Neuronal stem cell (in vitro differentiated cells): Measurements from ENCODE around the gene LHFPL2.
"Not testable (repeated sequence)": the region's sequence is repeated elsewhere in the genome, so short reads cannot be mapped to it uniquely, and the experiment has no call there.

ENCODE experiments used
- DNase-seq: peaks from one replicate; pipeline ENCODE4 v3.0.0-alpha.2; 2013; ENCODE audit warnings: low spot score
- H2AFZ ChIP-seq: one replicate; pipeline ENCODE4 v1.6.1; 2013; ENCODE audit warnings: mild to moderate bottlenecking, low read length, inconsistent platforms
- H2AK5ac ChIP-seq: 2 replicates; pipeline ENCODE4 v1.6.1; 2013; ENCODE audit warnings: low read depth, mild to moderate bottlenecking, inconsistent platforms, low read length, moderate library complexity, mixed read lengths
- H2BK120ac ChIP-seq: 2 replicates; pipeline ENCODE4 v1.6.1; 2013; ENCODE audit warnings: low read depth, mild to moderate bottlenecking, inconsistent platforms, low read length, moderate library complexity, mixed read lengths
- H2BK12ac ChIP-seq: one replicate; pipeline ENCODE4 v1.6.1; 2013; ENCODE audit warnings: low read length, inconsistent platforms
- H2BK15ac ChIP-seq: 2 replicates; pipeline ENCODE4 v1.6.1; 2013; ENCODE audit warnings: mild to moderate bottlenecking, low read length, inconsistent platforms, mixed read lengths
- H2BK5ac ChIP-seq: one replicate; pipeline ENCODE4 v1.6.1; 2013; ENCODE audit warnings: inconsistent platforms, mild to moderate bottlenecking, low read length, moderate library complexity
- H3K14ac ChIP-seq: one replicate; pipeline ENCODE4 v1.6.1; 2013; ENCODE audit warnings: low read length, inconsistent platforms
- H3K18ac ChIP-seq: 2 replicates; pipeline ENCODE4 v1.6.1; 2013; ENCODE audit warnings: low read length, inconsistent platforms
- H3K23ac ChIP-seq: 2 replicates; pipeline ENCODE4 v1.6.1; 2013; ENCODE audit warnings: low read depth, mild to moderate bottlenecking, mixed read lengths, low read length, inconsistent platforms; ENCODE audit not compliant: poor library complexity
- H3K27ac ChIP-seq: replicated peaks from 3 replicates; pipeline ENCODE4 v1.5.1; 2013; ENCODE audit warnings: low read length, inconsistent platforms
- H3K27me3 ChIP-seq, 3 experiments: 2 replicates each; pipeline ENCODE4 v1.6.1; 2013; ENCODE audit warnings: low read length in 3 of 3, mild to moderate bottlenecking in 2 of 3, inconsistent platforms in 1 of 3, low read depth in 1 of 3, mixed read lengths in 1 of 3, moderate library complexity in 1 of 3; ENCODE audit not compliant: control insufficient read depth in 3 of 3, insufficient read depth in 3 of 3
- H3K36me3 ChIP-seq, 2 donors: replicated peaks in 1 of 2; 2 replicates each; pipeline ENCODE4 v1.6.1; 2013; ENCODE audit warnings: low read length in 2 of 2; ENCODE audit not compliant: control insufficient read depth in 2 of 2, insufficient read depth in 2 of 2
- H3K4ac ChIP-seq: 2 replicates; pipeline ENCODE4 v1.6.1; 2013; ENCODE audit warnings: inconsistent platforms, mild to moderate bottlenecking, low read length, moderate library complexity
- H3K4me1 ChIP-seq, 2 donors: 1 replicate in 1 of 2; 2 replicates in 1 of 2; pipeline ENCODE4 v1.6.1; 2013; ENCODE audit warnings: low read length in 2 of 2, low read depth in 1 of 2; ENCODE audit not compliant: control insufficient read depth in 2 of 2, insufficient read depth in 1 of 2
- H3K4me2 ChIP-seq: one replicate; pipeline ENCODE4 v1.6.1; 2013; ENCODE audit warnings: mild to moderate bottlenecking, low read length, inconsistent platforms; ENCODE audit not compliant: insufficient read depth, poor library complexity, severe bottlenecking
- H3K4me3 ChIP-seq, 2 donors: 2 replicates each; pipeline ENCODE4 v1.5.1; 2013; ENCODE audit warnings: low read length in 2 of 2, mild to moderate bottlenecking in 2 of 2, inconsistent platforms in 1 of 2, moderate library complexity in 1 of 2
- H3K79me1 ChIP-seq: one replicate; pipeline ENCODE4 v1.6.1; 2013; ENCODE audit warnings: low read depth, mild to moderate bottlenecking, inconsistent platforms, low read length, moderate library complexity
- H3K9ac ChIP-seq: one replicate; pipeline ENCODE4 v1.6.1; 2013; ENCODE audit warnings: mild to moderate bottlenecking, low read depth, low read length, inconsistent platforms; ENCODE audit not compliant: poor library complexity
- H3K9me3 ChIP-seq, 2 donors: replicated peaks in 1 of 2; 2 replicates each; pipeline versions ENCODE3 to v1.6.1; 2013; ENCODE audit warnings: low read length in 2 of 2, mild to moderate bottlenecking in 2 of 2, inconsistent platforms in 1 of 2, low read depth in 1 of 2, mixed read lengths in 1 of 2, moderate library complexity in 1 of 2; ENCODE audit not compliant: control insufficient read depth in 2 of 2, insufficient read depth in 1 of 2
- H4K8ac ChIP-seq: one replicate; pipeline ENCODE4 v1.6.1; 2013; ENCODE audit warnings: low read depth, mild to moderate bottlenecking, inconsistent platforms, low read length, moderate library complexity
- H4K91ac ChIP-seq: one replicate; pipeline ENCODE4 v1.6.1; 2013; ENCODE audit warnings: low read length, low read depth, mild to moderate bottlenecking, inconsistent platforms; ENCODE audit not compliant: poor library complexity
- WGBS, 2 donors: extraction: QIAGEN DNeasy Blood & Tissue Kit; methylation state at CpG; one replicate each; pipeline ENCODE4 v1.1.7; 2013; ENCODE audit warnings: missing lambda C conversion rate in 2 of 2, mixed read lengths in 1 of 2; ENCODE audit not compliant: insufficient read length in 2 of 2, insufficient replicate concordance in 1 of 2; ENCODE audit errors: extremely low coverage in 2 of 2; 5-methylcytosine and 5-hydroxymethylcytosine counted together

LHFPL2 gene

GRCh38 chr5:78467752-78468357 lies 180.7 kb downstream of the LHFPL2 start:
- H3K27ac ChIP-seq: no peak overlapping the region
- H3K4me1 ChIP-seq: no peaks in the 10 kb centered on the region
- H3K9ac ChIP-seq: no peak overlapping the region
- H3K14ac ChIP-seq: no peak overlapping the region
- no peak overlapping the region for H2BK15ac ChIP-seq
- no peak overlapping the region for H4K91ac ChIP-seq
- H2BK5ac ChIP-seq: no peak overlapping the region
- WGBS, 2 donors: no CpG with 5 or more reads among the region's 3 CpGs
- no peak overlapping the region for H3K4me2 ChIP-seq
- H3K18ac ChIP-seq: no peak overlapping the region
- no peak overlapping the region for H2BK12ac ChIP-seq
- H3K79me1 ChIP-seq: no peaks in the 10 kb centered on the region
- H2AFZ ChIP-seq: no peak overlapping the region
- no peak overlapping the region for H2BK120ac ChIP-seq
- H3K9me3 ChIP-seq: no peaks in the 10 kb centered on the region
- no peak overlapping the region for H3K23ac ChIP-seq
- H2AK5ac ChIP-seq: no peak overlapping the region
- H3K27me3 ChIP-seq: no peaks in the 10 kb centered on the region
- no peak overlapping the region for H3K4ac ChIP-seq
- no peak overlapping the region for H4K8ac ChIP-seq
- peak; percentile 6 for DNase-seq
- H3K36me3 ChIP-seq: peaks cover 0 to 4% of the 10 kb centered on the region in 2 donors
- no peak overlapping the region for H3K4me3 ChIP-seq

DNA sequence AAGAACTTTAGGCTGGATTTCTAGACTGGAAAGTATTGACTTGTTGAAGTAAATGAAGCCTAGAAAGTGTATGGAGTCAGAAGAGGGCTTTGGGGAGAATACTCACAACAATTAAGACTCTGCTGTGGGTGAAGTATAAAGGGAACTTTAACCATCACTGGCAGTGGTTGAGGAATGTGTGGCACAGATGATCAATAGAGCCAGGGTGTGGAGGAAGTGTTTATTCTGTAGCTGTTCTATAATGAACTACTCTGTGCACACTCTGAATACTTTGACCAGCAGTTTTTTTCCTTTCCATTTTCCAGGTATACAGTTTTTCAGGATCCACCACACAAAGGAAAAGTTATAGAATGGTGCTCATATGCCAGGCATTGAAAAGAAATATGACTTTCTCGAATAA lies 181.4 kb downstream of the LHFPL2 start:
- Histone ChIP-seq H4K91ac (no peak overlapping the region), H2AK5ac (no peak overlapping the region), H4K8ac (no peak overlapping the region), H3K9ac (no peak overlapping the region), H3K27ac (no peak overlapping the region), H2AFZ (no peak overlapping the region), H2BK120ac (no peak overlapping the region), H3K4me1 (no peaks in the 10 kb centered on the region), H2BK15ac (no peak overlapping the region), H3K23ac (no peak overlapping the region), H3K79me1 (no peaks in the 10 kb centered on the region), H3K9me3 (no peaks in the 10 kb centered on the region), H3K14ac (no peak overlapping the region), H2BK5ac (no peak overlapping the region), H3K36me3 (peaks cover 0 to 4% of the 10 kb centered on the region in 2 donors), H2BK12ac (no peak overlapping the region), H3K4me2 (no peak overlapping the region), H3K27me3 (no peaks in the 10 kb centered on the region), H3K4ac (no peak overlapping the region), H3K18ac (no peak overlapping the region), H3K4me3 (no peak overlapping the region)
- no CpG with 5 or more reads among the region's 1 CpG for WGBS, 2 donors
- no peak for DNase-seq

DNA sequence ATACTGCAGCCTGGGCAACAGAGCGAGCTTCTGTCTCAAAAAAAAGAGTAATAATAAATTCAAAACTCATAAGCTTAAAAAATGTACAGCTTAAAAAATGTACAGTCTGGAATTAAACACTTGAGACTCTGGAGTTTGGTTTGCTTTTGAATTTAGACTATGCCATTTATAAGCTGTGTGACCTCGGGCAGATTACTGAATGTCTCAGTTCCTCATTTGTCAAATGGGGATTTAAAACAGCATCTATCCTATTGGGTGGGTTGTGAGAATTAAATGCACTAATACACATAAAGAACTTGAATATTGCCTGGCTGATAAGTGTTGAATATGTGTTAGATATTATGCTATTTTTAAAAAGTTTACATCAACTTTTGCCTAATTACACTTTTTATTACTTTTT lies 189.7 kb downstream of the LHFPL2 start:
- Histone ChIP-seq H2BK5ac (no peak overlapping the region), H3K27me3 (no peaks in the 10 kb centered on the region), H3K36me3 (peaks cover 0 to 4% of the 10 kb centered on the region in 2 donors), H3K79me1 (no peaks in the 10 kb centered on the region), H3K4me2 (no peak overlapping the region), H3K9me3 (no peaks in the 10 kb centered on the region), H3K9ac (no peak overlapping the region), H3K4me1 (no peaks in the 10 kb centered on the region), H3K14ac (no peak overlapping the region), H2AK5ac (no peak overlapping the region), H3K18ac (no peak overlapping the region), H3K4me3 (no peak overlapping the region), H2BK120ac (no peak overlapping the region), H3K4ac (no peak overlapping the region), H4K91ac (no peak overlapping the region), H3K23ac (no peak overlapping the region), H3K27ac (no peak overlapping the region), H4K8ac (no peak overlapping the region), H2BK12ac (no peak overlapping the region), H2BK15ac (no peak overlapping the region), H2AFZ (no peak overlapping the region)
- DNase-seq: no peak
- WGBS, 2 donors: no CpG with 5 or more reads among the region's 2 CpGs

DNA sequence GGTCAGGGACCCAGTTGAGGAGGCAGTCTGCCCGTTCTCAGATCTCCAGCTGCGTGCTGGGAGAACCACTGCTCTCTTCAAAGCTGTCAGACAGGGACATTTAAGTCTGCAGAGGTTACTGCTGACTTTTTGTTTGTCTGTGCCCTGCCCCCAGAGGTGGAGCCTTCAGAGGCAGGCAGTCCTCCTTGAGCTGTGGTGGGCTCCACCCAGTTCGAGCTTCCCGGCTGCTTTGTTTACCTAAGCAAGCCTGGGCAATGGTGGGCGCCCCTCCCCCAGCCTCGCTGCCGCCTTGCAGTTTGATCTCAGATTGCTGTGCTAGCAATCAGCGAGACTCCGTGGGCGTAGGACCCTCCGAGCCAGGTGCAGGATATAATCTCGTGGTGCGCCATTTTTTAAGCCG lies 191.1 kb downstream of the LHFPL2 start:
- not testable (repeated sequence) for H2AFZ ChIP-seq, H3K27ac ChIP-seq, H3K27me3 ChIP-seq, H2BK15ac ChIP-seq, H3K4ac ChIP-seq, H2BK5ac ChIP-seq, H3K4me2 ChIP-seq, H2BK120ac ChIP-seq, H3K9ac ChIP-seq, H3K36me3 ChIP-seq, H3K4me3 ChIP-seq, H3K18ac ChIP-seq, DNase-seq, H4K91ac ChIP-seq, H3K9me3 ChIP-seq, H4K8ac ChIP-seq, H2AK5ac ChIP-seq, H3K79me1 ChIP-seq, H3K23ac ChIP-seq, H3K14ac ChIP-seq, H2BK12ac ChIP-seq, H3K4me1 ChIP-seq
- WGBS, 2 donors: no CpG with 5 or more reads among the region's 14 CpGs
